GM19043 (cell line): ENCODE results near the gene SKAP1.

Source experiments
- ATAC-seq: cut with Tn5 transposase; IDR thresholded peaks from one replicate; pipeline ENCODE4 v1.9.1; 2021; ENCODE audit warnings: low read depth; ENCODE audit not compliant: unreplicated experiment

The SKAP1 gene

DNA sequence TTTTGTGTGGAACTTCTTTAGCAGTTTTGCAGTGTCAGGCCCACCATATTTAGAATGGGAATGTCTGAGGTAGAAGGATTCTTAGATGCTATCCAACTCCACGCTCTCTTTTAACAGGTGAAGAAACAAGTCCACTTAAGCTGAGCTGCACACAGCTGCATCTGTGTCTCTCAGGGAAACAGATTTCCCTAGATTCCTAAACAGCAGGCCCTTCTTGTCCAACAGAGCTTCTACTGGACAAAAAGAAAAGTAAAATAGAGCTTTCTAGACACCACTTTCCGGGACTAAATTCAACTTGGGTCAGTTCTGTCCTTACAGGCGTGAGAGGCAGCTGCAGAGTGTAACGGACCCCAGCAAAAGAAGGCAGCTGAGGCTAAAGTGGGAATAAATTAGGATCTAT lies 270.8 kb downstream of the SKAP1 start:
- ATAC-seq, result no peak

DNA sequence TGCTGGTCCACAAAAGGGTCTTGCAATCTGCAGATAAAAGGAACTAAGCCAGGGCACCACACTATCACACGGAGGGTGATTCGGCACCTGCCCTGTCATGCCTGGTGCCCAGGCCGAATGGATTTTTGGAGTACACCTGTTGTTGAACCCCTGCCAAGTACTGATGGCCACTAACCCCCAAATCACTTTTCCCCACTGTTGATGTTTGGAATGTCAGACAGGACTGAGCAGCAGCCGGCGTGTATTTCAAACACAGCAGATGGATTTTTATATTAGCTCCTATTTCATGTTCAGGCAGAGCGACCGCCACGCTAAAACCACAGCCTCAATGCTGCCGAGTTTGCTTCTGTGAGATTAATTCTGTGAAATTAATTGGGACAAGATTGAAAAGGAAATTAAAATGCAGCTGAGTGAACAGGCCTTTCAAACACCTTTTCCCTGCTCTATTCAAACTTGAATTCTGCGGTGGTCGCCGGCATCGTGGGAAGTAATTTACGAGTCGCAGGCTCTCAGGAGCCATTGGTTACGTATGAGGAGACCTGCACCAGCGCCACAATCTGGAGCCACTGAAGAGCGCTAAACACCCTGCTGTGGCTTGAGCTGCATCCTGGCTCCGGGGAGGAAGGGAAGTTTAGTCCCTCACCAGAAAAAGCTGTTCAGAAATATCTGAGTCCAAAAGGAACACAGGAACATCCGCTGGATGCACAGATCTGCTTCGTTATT lies 274.0 kb downstream of the SKAP1 start:
- no peak for ATAC-seq

GRCh38 chr17:48153691-48154358 lies 276.2 kb downstream of the SKAP1 start:
- ATAC-seq, result no peak

- ATAC-seq, result no peak
These were observed 277.7 kb downstream of the SKAP1 start for GRCh38 chr17:48152289-48152688.

GRCh38 chr17:48151220-48151619 lies 278.8 kb downstream of the SKAP1 start:
- no peak for ATAC-seq

DNA sequence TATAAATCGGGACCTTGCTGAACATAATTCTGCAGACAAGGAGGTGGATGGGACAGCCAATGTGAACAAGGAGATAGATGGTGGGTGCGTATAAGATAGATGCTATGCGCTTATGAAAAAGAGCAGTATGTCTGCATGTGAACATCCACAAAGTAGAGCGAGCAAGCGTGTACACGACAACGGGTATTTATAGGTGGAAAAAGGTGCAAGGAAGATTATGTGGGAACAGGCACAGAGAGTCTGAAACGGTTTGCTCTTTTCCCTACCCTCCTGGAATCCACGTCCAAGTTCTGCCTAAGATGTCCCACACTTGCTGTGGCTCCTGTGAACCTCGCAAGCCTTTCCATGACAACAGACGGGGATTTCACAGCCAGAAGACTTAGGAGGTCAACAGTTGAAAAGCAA lies 279.4 kb downstream of the SKAP1 start:
- no peak for ATAC-seq

DNA sequence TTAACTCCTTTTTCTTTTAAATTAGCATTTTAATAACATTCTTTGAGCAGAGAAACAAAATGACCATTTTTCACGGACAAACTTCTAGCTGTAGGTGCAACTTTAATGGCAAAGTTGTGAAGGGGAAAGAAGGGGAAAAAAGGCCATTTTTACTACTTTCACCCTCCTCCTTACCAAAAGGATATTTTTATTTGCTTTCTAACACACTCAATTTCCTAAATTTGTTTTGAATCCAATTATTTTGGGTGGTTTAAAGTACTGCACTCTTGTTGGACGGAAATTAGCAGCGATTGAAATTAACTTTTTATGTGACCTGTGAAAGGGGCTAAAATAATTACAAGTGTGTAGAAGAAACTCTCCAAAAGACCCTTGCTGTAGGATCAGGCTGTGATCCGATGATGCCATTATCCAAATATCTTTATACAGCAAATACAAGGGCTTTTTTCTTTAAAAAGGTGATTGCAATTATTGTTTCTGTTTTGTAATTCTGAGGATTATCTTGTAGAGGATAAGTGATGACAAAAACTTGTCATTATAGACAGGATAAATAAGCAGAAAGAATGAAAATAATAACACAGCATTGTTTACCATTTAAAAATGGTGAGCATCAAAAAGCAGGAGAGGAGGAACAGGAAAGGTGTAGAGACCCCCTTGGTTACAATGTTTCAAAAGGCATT lies 280.1 kb downstream of the SKAP1 start:
- ATAC-seq, result no peak

- no peak for ATAC-seq
These were observed 280.9 kb downstream of the SKAP1 start for GRCh38 chr17:48148854-48149786.

- no peak for ATAC-seq
These were observed 281.8 kb downstream of the SKAP1 start for GRCh38 chr17:48148029-48148770.

GRCh38 chr17:48144976-48145798 lies 284.8 kb downstream of the SKAP1 start:
- ATAC-seq, result no peak

DNA sequence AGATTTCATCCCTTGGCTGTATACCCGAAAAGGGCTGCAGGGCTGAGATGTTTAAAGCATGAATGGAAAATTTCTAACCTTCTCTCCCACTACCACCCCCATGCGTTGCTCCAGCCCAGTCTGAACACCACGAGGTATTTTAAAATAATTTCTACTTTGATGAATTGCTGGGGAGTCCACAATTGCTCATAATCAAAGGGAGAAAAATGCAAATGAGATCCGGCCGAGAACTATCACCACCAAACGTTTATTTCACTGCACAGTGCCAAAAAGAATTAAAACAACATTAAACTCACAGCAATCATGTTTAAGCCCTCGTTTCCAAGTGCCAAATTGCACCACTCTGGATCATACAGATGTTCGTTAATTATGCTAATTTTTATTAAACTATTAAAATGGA lies 285.8 kb downstream of the SKAP1 start:
- no peak for ATAC-seq

DNA sequence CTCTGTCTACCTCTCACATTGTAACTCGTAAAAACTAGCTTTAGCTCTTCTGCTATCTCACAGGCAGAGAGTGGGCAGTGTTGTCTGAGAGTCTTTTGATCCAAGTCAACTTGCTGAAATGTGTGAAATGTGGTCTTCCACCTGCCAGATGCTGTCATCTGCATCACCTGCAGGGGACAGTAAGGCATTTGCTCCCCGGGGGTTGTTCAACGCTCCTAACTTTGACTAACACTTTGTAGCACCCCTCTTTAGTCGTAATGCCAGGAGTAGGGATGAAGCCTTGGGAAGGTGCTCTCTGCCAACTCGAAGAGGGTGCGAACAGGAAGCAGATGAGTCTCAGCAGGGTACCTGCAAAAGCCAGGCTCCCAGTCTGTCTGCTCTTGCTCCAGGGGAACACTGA lies 286.4 kb downstream of the SKAP1 start:
- ATAC-seq, result no peak

DNA sequence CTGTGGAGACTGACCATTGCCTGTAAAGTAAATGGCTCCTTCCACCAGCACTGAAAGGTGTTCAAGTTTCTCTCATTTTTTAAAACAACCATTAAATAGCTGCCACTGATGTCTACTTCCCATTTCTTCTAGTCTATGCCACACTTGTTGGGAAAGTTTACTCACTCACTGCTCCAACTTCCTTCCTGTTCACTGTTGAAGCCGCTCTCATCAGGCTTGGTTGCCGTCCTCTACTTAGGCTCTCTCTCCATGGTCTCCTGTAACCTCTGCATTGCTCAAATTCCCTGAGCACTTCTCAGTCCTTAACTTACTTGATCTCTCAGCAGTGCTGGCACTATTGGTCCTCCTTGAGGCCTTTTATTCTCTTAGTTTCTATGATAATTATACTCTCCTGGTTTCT lies 290.1 kb downstream of the SKAP1 start:
- ATAC-seq, result no peak

- ATAC-seq, result no peak
These were observed 292.4 kb downstream of the SKAP1 start for GRCh38 chr17:48137656-48138055.

GRCh38 chr17:48134912-48135480 lies 295.0 kb downstream of the SKAP1 start:
- ATAC-seq, result no peak

DNA sequence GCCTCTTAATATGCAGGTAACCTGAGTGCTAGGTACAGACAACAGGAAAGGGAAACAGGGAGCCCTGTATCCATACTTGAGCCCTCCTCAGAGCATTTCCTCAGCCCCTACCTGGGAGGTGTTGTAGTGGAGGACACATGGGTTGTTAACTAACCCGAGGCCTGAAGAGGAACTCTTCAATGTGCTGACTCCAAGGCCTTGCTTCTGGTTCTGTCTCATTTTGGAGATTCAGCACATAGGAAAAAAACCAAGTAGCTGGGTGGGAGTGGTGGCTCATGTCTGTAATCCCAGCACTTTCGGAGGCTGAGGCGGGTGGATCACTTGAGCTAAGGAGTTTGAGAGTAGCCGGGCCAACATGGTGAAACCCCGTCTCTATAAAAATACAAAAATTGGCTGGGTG lies 297.6 kb downstream of the SKAP1 start:
- no peak for ATAC-seq

DNA sequence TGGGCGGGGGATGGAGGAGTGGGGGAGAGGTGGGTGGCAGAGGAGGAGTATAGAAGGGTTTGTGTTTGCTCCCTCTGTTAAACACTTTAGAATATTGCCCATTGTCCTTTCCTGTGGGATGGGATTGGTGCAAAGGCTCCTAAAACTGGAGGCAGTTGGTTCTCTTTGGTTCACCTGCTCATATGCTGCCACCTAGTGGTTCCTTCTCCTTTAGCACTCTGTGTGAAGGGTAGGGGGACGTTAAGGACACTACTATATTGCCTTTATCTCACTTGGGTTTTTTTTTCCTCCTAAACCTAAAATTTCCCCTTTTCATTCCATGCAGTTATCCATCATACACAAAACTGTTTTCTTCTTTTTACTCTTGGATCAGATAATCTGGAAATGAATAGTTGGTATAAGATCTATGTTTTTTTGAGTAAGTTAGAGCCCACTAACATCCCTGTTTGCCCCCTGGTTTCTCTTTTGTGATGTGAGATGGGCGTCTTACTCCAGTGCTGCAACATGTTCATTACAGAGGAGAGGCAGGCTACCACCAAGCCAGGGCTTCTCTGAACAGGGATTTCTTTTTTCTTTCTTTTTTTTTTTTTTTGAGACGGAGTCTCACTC lies 298.7 kb downstream of the SKAP1 start:
- ATAC-seq, result no peak

DNA sequence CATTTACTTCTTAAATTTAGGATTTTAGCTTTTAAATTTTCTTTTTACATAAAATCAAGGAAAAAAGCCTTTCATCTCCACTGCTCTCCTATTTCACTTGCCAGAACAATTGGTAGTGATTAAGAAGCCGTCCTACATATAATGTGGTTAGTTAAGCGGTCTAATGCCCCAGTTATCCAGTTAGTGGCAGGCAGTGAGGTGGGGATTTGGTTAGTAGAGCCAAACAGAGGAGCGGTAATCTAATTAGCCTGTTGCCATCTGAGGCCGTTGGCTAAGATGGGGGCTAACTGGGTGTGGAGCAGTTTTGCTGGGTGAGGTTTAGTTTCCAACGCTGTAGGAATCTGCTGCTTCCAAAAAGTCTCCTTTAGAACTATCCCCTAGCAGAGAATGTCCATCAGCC lies 300.0 kb downstream of the SKAP1 start:
- ATAC-seq, result no peak
